CD4-positive, alpha-beta T cell treated with Interferon alpha-2 for 1 hour (primary cell): ENCODE measurements around the gene TENM4.

ENCODE experiments used
- DNase-seq, 2 donors: peaks; one replicate each; pipeline ENCODE4 v3.0.0-alpha.2; 2020 to 2022

The TENM4 gene

DNA sequence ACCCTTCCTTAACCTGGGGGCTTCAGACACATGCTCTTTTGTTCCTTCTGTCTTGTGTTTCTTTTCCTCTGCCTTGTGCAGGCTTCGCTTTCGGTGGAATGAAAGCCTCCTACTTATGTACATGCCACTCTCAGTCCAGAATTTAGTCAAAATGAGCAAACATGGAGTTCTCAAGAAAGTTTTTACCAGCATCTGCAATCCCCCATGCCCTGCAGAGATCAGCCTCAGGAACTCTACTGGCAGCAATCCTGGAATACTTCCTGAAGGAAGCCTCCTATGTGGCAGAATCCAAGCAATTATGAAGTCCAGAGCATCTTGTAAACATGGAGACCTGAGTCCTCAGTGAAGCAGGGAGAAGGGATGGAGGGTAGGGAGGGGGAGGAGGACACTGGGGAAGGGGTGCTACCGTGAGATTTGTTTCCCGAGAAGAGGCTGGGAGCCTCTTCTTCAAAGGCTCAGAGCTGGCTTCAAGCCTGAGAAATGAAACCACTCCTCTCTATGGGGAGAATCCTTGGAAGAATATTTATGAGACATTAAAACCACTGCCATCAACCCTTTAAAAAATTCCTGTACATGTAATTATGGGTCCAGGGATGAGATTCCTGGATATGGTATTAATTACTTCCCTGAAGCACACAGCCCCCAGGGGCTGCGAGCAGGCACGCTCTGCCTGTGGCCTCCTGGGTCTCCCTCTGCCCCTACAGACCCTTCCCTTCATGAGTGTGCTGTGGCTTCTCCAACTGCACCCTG lies 58.4 kb downstream of the TENM4 start:
- DNase-seq = no peak

DNA sequence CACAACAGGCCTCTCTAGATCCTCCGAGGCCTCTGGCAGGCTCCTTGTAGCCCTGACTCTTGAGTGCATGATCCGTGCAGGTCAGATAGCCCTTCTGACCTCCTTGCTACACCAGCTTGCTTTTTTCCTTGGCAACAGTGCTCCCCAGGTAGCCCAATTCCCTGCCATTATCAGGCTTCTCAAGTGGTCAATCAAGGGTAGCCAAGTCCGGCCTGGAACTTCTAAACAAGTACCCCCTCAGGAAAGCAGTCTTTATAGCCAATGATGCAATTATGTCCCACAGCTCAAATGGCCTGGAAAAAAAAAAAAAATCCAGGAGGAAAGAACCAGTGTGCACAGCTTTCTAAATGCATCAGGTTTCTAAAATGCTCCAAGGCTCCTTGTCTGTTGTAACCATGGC lies 59.8 kb downstream of the TENM4 start:
- DNase-seq = no peak

DNA sequence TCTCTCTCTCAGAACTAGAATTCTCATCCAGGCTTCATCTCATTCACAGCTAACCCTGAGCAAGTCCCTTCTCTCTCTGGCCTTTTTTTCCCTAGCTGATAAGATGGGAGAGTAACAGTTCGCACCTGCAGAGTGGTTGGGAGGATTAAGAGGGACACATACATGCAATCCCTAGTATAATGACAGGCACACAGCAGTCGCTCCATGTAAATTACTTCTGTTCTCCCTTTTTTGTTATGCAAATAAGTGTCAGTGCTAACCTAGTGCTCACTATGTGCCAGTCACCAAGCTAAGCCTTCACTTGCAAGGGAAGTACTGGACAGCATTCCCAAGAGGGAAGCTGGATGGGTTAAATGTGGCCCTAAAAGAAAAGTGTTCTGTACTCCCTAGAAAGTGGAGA lies 63.4 kb downstream of the TENM4 start:
- no peak for DNase-seq

DNA sequence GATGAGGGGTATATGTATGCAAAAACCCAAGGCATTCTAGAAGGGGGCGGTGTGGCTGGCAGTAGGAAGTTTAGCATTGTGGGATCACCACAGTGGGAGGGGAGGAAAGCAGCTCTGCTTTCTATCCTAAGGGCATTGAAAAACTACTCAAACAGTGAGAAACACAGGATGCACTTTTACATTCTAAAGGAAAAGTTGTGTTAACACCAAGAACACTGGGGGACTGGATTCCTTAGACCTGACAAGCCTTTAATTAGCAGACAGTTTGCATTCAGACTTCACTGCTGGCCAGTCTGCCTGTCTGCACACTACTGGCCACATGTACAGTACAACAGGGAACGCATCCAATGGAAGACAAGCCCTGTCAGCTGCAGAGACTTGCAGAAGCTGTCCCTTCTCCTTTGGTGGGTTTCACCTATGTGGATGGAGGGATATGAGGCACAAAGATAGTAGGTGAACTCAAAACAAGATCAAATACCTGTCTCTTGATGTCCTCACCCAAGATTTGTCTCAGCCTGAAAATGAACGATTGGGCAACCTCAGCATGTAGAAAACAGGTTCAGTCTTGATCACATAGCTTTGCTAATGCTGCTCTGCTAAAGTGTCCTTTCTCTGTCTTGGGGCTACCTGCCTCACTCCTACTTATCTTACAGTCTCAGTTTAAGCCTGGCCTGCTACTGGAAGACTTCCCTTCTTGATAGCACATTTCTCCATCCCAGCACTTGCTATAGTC lies 64.8 kb downstream of the TENM4 start:
- DNase-seq = no peak

DNA sequence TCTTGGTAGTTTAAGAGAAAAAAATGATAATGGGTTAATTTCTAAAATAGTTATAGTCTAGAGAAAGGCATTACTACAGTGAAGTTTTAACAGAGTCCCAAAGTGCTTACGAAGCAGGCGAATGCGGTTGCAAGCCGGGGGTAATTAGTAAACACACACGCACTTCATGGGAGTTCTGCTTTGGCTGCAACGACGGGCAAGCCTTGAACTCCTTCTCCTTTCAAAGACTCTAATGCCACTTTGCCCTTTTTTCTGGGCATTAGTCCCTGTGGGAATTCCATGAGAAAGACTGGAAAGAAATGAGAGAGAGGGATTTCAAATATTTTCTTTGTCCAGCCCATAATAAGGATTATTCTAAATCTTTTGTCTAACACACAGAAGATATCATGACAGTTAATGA lies 66.1 kb downstream of the TENM4 start:
- DNase-seq = no peak

DNA sequence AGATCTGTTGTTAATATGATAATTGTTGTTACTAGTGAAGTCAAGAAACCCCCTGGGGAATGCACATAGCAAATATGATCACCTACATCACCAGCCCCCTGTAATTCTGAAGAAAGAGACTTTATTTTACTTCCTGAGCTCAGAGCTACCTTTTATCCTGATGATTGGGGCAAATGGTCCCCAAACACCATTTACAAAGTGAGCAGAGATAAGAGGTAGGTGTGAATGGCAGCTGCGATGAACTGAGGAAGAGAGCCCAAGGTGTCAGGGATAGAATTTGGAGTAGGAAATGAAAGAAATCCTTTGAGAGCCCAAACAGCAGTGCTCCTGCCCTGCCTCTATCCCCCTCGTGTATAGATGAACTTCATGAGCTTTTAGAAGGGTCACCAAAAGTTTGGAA lies 69.1 kb downstream of the TENM4 start:
- no peak for DNase-seq

DNA sequence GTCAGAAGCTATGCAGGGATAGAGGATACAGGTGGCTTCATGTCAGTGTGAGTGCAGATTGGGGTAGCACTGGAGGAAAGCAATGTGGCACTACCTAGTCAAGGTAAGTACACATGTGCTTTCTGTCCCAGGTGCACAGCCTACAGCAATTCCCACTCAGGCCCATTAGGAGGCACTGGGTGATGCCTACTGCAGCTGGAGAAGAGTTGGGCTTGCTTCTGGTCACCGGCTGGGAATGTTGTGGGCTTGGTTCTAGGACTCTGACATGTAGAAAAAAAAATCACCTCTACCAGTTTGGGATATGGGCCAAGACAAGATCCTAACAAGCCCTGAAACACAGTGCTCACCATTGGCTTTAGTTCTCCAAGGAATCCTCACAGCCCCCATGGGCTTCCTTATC lies 69.7 kb downstream of the TENM4 start:
- no peak for DNase-seq

DNA sequence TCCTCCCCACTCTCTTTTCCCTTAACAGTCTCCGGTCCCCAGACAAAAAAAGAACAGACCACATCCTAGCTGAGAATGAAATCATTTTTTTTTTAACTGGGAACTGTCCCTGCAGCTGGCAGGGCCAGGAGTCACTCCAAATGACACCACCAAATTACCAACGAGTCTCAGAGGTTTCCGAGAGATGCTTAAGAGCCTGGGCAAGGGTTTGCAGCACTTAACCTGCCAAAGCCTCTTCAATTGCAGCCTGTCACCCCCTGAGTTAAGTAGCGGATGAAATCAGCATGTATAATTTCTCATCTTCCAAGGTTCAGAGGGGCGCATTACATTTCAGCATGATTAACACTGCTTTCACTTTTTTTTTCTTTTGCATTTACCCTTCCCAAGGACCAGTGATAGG lies 71.8 kb downstream of the TENM4 start:
- no peak for DNase-seq

DNA sequence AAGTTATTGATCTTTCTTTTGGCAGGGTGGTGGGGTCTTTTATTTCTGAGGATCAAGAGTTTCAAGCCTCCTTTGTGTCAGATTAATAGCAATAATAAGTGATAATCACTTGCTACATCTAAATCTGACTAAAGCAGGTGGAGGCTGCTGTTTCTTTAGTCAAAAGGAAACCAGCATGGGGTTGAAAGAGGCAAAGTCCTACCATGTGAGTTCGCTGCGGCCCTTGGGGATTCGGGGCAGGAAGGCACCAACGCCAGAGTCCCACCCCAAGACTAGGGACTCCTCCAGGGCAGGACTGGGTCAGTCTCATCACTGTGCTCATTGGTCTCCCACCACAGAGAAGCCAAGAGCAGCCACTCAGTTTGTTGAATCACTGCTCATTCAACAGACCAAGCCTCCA lies 73.0 kb downstream of the TENM4 start:
- DNase-seq = no peak

DNA sequence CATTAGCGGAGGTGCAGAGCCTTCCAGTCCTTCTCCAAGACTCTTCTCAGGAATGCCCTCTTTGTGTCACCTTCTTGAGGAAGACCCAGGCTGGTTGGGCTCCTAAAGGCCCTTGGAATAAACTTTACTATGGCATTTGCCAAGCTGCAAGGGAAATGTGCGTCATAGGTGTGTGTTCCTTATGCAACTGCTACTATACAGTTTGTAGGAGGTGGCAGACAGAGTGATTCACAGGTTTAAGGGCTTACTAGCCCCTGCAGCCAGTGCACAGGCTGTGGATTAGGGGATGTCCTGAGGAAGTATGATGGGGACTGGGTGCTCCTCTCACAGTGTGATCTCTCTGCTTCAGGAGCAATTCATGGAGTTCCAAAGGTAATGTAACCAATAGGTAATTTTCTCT lies 74.6 kb downstream of the TENM4 start:
- no peak for DNase-seq

DNA sequence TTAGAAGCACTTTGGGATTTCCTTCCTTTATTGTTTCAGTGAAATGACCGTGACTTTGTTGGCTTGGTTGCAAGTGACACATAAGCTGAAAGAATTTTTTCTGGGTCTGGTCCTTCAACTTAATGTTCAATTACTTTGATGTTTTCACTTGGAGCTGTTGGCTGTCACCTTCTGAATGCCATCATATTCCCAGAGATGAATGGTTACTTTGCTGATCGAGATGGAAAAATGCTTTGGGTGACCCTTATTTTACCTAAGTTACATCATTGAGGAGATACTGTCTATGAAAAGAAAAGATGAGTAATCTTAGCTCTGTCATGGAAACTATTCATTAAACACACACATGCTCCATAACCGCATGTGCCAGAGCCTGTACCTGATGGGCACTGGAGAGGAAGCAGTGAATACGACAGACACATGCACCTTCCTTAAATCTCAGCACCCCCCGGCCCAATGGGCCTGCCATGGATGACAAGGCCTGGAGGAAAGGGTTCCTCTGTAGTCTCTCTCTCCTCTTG lies 76.9 kb downstream of the TENM4 start:
- no peak for DNase-seq

DNA sequence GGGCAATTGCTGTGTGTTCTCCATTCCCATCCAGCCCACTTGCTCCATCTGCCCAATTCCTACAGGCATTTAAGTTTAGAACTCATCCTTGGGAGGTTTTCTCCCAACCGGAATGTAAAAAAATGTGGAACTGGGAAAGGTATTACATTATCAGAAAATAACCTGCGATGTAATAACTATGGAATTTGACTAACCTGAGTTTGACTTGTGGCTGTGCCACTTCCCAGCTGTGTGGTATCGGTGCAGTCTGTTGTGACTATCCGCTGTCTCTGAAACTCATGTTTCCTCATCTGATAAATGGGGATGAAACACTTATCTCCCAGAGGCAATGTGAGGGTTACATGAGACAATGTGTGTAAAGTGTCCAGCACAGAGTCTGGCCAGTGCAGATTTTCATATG lies 77.6 kb downstream of the TENM4 start:
- DNase-seq = no peak

DNA sequence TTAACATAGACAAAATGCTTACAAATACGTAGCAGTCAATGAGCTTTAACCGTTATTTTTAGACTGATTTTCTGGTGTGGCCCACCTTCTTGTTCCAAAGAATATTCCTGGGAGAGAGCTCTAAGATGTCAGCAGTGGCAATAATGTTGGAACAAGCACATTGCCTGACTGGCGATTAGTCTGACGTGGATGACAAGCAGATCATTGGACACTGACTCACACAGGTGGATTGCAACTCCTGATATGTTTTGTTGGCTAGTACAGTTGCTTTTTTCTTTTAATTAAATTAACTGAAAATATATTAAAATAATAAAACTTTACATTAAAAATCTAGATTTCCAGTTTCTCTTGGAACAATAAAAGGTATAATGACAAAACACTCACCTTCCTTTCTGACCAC lies 78.0 kb downstream of the TENM4 start:
- no peak for DNase-seq

DNA sequence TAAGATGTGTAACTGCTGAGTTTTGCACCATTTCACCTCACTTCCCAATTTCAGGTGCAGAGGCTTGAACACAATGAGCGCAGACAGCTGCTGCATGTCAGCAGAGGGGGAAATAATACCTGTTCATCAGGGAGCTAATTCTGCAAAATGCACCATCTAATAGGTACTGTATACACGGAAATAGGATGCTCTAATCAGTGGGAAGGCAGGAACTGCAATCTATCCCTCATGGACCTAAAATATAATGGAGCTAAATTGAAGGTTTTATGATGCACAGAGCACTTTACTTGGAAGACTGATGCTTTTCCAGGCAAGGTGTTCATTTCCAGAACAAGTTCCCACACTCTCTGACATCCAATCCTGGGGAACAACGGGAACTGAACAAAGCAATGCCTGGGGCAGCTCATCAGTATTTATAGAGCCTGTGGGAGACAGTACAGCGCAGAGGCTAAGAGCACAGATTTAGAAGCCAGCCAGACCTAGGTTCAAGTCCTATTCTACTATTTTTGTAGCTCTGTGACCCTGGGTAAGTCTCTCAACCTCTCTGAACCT lies 78.5 kb downstream of the TENM4 start:
- no peak for DNase-seq

DNA sequence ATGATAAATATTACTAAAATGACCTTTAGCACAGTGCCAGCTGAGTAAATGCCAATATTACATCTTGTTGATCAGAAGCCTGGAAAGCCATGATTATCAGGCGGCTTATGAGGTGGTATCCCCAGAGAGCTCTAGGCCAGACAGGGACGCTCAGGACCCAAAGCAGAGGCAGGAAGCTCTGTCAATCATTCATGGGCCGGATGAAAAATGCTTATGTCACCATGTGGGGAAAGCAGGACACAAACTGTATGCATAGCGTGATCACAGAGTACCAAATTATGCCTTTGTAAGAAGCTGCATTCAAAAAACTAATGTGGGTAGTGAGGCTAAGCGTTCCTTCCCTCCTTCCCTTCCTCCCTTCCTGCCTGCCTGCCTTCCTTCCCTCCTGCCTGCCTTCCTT lies 82.6 kb downstream of the TENM4 start:
- no peak for DNase-seq

DNA sequence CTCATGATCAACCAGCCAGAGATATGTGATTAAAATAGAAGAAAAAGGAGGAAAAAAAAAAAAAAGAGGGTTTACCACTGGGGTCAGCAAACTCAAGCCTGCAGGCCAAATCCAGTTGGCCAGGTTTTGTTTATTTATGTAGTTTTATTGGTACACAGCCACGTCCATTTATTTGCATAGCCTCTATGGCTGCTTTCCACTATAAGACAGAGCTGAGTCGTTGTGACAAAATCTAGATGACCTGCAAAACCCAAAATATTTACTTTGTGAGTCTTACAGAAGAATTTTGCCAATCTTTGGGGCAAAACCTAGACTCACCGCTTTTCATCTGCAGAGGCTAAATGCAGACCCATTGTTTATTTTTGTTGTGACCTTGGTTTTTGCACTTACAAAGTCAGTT lies 87.1 kb downstream of the TENM4 start:
- DNase-seq = no peak

DNA sequence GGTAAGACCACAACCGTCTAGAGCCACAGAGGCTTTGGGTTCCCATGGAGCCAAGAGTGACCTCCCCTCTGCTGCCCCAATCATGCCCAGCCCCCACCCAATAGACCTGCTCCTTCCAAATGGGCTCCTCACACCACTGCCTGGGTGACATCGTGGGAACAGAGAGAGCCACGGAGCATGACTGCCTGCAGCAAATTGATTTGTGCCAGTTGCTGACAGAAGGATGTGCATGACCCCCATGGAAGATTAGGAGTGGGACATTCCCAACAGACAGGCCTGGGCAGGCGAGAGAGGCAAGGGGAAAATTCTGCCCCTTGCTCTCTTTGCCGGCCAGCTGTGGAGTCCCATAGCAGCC lies 88.5 kb downstream of the TENM4 start:
- no peak for DNase-seq

DNA sequence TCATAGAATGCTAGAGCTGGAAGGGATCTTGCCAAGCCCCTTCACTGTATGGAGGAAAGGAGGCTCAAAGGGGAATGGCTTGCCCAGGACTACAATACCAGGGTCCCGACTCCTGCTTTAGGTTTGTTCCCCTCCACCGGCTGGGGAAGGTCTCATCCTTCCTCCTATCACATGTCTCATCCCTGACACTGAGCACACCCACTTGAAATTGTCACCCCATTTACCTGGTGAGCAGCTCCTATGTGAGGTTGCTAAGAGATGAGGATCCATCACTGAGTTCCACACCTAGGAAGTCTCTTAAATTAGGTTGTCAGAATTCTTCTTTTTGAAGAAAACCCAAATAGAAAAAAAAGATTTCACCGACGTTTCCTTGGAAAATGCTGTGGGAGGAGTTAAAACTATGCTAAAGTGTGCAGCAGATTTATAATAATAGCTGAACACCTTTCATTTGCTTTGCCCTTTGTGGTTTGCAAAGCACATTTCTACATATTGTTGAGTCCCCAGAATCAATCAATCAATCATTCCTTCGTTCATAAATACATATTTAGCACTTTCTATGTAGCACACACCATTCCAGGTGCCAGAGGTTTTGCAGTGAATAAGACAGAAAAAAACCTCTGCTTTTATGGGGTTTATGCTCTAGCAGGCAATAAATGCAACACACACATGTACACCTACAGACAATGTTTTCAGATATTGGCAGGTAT lies 91.7 kb downstream of the TENM4 start:
- DNase-seq = no peak

DNA sequence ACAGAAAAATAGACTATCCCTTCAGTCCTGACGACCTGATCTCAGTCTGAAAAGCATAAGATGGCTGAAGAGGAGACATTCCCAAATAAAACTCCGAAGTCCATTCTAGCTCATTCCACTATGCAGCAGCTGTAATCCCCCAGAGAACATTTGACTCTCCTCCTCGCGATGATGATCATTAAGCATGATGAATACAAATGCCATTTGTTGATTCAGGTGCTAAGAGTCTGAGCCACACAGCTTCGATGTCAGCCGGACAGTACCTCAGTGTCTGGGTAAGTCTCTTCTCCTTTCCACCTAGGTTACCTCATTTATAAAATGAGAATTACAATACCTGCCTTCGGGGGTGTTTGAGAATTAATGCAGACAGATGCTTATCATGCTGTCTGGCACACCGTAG lies 94.8 kb downstream of the TENM4 start:
- DNase-seq = no peak

DNA sequence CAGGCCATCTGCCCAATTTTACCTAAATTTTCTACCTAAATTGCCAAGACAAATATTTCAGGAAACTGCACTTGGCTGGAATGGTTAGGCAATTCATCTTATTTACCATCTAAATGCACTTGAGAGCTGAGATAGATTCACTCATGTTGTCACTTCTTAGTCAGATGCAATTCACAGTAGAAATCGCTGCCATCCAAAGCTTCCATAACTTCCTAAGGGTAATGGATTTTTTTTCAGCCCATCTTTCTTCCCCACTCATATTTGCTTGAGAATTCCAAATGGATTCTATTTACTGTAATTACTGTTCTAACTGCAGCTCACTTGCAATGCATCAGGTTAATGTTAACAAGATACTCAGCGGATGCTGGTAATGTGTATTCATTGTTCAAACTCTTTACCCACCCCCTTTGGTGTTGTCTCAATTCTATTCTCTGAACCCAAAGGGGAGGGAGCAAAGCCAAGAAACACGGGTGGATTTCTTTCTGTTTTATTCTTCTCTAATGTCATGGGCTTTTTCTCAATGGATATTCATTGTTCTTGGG lies 96.0 kb downstream of the TENM4 start:
- no peak for DNase-seq

DNA sequence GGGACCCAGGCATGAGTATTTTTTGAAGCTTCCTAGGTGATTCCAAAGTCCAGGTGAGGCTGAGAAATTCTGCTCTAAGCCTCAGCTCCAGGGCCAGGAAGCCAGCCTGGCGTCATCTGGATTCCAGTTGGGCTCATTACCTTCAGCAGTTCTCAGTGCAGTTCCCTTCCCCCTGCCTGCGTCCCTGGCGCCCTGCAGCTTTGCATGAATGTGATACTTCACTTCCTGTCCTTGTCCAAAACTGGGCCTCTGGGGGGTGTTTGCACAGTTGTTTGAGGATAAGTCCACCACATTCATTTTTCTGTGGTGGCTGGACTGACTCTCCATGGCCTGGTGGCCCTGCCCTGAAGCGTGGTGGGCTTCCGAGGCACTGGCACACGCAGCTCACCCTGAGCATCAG lies 98.1 kb downstream of the TENM4 start:
- no peak for DNase-seq

DNA sequence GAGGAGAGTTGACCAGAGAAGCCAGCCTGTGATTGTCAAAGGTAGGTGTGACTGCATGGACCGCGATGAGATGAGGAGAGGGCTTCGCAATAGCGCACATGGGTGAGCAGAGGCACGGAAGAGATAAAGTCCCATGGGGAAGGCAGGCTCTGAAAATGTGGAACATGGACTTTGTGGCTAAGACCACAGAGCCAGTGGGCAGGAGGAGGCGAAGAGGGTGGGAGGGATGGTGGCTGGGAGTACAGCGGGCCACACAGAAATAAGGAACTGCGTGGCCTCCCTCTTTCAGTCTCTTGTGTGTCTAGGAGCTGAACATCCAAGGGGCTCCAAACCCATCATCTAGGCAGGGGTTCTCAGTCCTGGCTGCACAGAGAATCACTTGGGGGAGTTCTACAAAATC lies 98.6 kb downstream of the TENM4 start:
- no peak for DNase-seq

DNA sequence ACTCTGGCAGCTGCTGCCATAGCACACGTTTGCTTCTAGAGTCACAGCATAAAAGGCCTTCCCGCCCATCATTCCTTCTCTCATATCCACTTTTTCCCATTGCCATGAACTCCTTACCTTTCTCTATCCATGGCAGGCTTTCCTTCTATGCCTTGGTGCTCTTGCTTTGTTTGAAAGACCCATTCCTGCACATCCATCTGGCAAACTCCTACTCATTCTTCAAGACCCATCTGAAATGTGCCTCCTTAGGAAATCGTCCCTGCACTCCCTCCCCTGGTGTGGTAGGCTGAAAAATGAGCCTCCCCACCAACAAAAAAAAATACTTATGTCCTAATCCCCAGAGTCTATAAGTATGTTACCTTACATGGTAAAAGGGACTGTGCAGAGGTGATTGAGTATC lies 100.3 kb downstream of the TENM4 start:
- no peak for DNase-seq
